Measurements from ENCODE around the gene TNFRSF1B.

GRCh38 chr1:12135612-12136011 is 31.2 kb upstream of the TNFRSF1B start:
- TF ChIP-seq CTCF (IDR thresholded peaks at IDR 0.05) (no peak), POLR2A (IDR thresholded peaks at IDR 0.05) (no peak)

Data from uterus (tissue), 2 donors.